Kidney glomerular epithelial cell (primary cell): Measurements from ENCODE around the gene KIDINS220.
A peak's percentile ranks its signal among the peaks of the same experiment; 100 is the strongest.
"Not testable (repeated sequence)": the region's sequence is repeated elsewhere in the genome, so short reads cannot be mapped to it uniquely, and the experiment has no call there.

Experiments
- DNase-seq: peaks from one replicate; lab custom pipeline; 2025; lab: John Stamatoyannopoulos, UW

The KIDINS220 gene

GRCh38 chr2:8754106-8754776, 83.2 kb downstream of the KIDINS220 start:
- DNase-seq: no peak

- DNase-seq: no peak
These were observed 83.8 kb downstream of the KIDINS220 start for GRCh38 chr2:8753609-8754008.

GRCh38 chr2:8752385-8752784, 85.0 kb downstream of the KIDINS220 start:
- DNase-seq: no peak

- DNase-seq: no peak
These were observed 87.2 kb downstream of the KIDINS220 start for GRCh38 chr2:8750221-8750620.

GRCh38 chr2:8743261-8743660, 94.2 kb downstream of the KIDINS220 start:
- DNase-seq: no peak

- DNase-seq: no peak
These were observed 97.3 kb downstream of the KIDINS220 start for GRCh38 chr2:8740136-8740535.

GRCh38 chr2:8737571-8738175, 99.7 kb downstream of the KIDINS220 start:
- no peak for DNase-seq

GRCh38 chr2:8732601-8733000, 104.8 kb downstream of the KIDINS220 start:
- DNase-seq: no peak

- DNase-seq: no peak
These were observed 107.5 kb downstream of the KIDINS220 start for GRCh38 chr2:8729939-8730338.

GRCh38 chr2:8729101-8729500, 108.3 kb downstream of the KIDINS220 start:
- DNase-seq: not testable (repeated sequence)

- DNase-seq: no peak
These were observed 109.0 kb downstream of the KIDINS220 start for GRCh38 chr2:8728305-8729015.

GRCh38 chr2:8725838-8726237, 111.6 kb downstream of the KIDINS220 start:
- DNase-seq: no peak

GRCh38 chr2:8722986-8723385, 114.4 kb downstream of the KIDINS220 start:
- DNase-seq: peak; percentile 6

- no peak for DNase-seq
These were observed 116.0 kb downstream of the KIDINS220 start for GRCh38 chr2:8721410-8721809.

GRCh38 chr2:8720741-8721140, 116.7 kb downstream of the KIDINS220 start:
- DNase-seq: no peak

GRCh38 chr2:8719528-8719927, 117.9 kb downstream of the KIDINS220 start:
- DNase-seq: no peak

GRCh38 chr2:8714971-8715370, 122.4 kb downstream of the KIDINS220 start:
- DNase-seq: no peak

GRCh38 chr2:8714283-8714682, 123.1 kb downstream of the KIDINS220 start:
- DNase-seq: no peak

- DNase-seq: no peak
These were observed 126.5 kb downstream of the KIDINS220 start for GRCh38 chr2:8710951-8711350.

GRCh38 chr2:8709611-8710010, 127.8 kb downstream of the KIDINS220 start:
- DNase-seq: no peak

GRCh38 chr2:8704906-8705305, 132.5 kb downstream of the KIDINS220 start:
- DNase-seq: no peak

GRCh38 chr2:8701681-8702379, 135.6 kb downstream of the KIDINS220 start:
- DNase-seq: no peak

GRCh38 chr2:8699839-8700238, 137.6 kb downstream of the KIDINS220 start:
- DNase-seq: no peak
